ENCODE measurements around the gene TMEM72. TPM values are rescaled to one million over a fixed set of nuclear protein-coding genes. Genes with fewer than 3 reads are reported as not detected.
A peak's percentile ranks its signal among the peaks of the same experiment; 100 is the strongest.

The TMEM72 gene
- total RNA-seq, 1 experiment from 2014 or later: not detected

- TF ChIP-seq EZH2 (IDR thresholded peaks at IDR 0.05) (no peak), ZFX (IDR thresholded peaks at IDR 0.05) (no peak), ZNF274 (IDR thresholded peaks at IDR 0.05; ENCODE audit: low read depth, low read length) (no peak), ATF3 (IDR thresholded peaks at IDR 0.05) (no peak), MAX (IDR thresholded peaks at IDR 0.05) (no peak), TCF7L2 (IDR thresholded peaks at IDR 0.05; ENCODE audit: borderline replicate concordance, extremely low read depth, insufficient read depth, insufficient read length) (no peak), ZBTB33 (IDR thresholded peaks at IDR 0.05; ENCODE audit: extremely low read depth, insufficient replicate concordance, low read length) (no peak), CEBPB (IDR thresholded peaks at IDR 0.05; ENCODE audit: low read depth) (no peak)
These were observed 62.4 kb downstream of the TMEM72 start (continued) for GRCh38 chr10:44973323-44974081.

- POLR2A ChIA-PET: no interaction called here
- intact Hi-C loops (cut with micrococcal nuclease): no loop called here
- BruUV-seq (replicated peaks): no TSS peak
These were observed 63.0 kb downstream of the TMEM72 start for GRCh38 chr10:44974082-44974627.

More at GRCh38 chr10:44974082-44974627, 63.0 kb downstream of the TMEM72 start:
- H3K27ac ChIP-seq (ENCODE audit: low read depth, low read length): peak overlapping the region; percentile 54; the same call in 1 of the 2 replicates
- peak overlapping the region; percentile 80 for H3K4me2 ChIP-seq (ENCODE audit: low read length)
- H3K9ac ChIP-seq (ENCODE audit: low read length): peak overlapping the region; percentile 53
- H3K4me3 ChIP-seq (replicated peaks in 1 of 2; ENCODE audit: low read depth in 1 of 2, low read length in 2 of 2): peak overlapping the region; percentile 35 to 54; a peak in 3 of 4 replicates
- peaks cover 27 to 39% of the 10 kb centered on the region in 2 experiments for H3K4me1 ChIP-seq (ENCODE audit: control insufficient read depth in 1 of 2, insufficient read depth in 2 of 2, low read length in 2 of 2)
- ATAC-seq (no peak), DNase-seq (ENCODE audit: low read depth, low spot score) (no peak)
- H3K79me2 ChIP-seq (ENCODE audit: insufficient read depth, low read length): no peaks in the 10 kb centered on the region
- H3K36me3 ChIP-seq (ENCODE audit: control insufficient read depth in 1 of 2, insufficient read depth in 2 of 2, low read length in 2 of 2): no peaks in the 10 kb centered on the region
- peak overlapping the region; percentile 37 for H2AFZ ChIP-seq (ENCODE audit: low read depth, low read length, poor library complexity, severe bottlenecking)
- CTCF ChIA-PET: interaction anchor here (1.0 kb wide), 1 partner anchor 41 kb away, joined by 3 read pairs; no protein-coding TSS in a partner anchor
- TF ChIP-seq ATF3 (IDR thresholded peaks at IDR 0.05) (no peak), ZFX (IDR thresholded peaks at IDR 0.05) (no peak), TCF7L2 (IDR thresholded peaks at IDR 0.05; ENCODE audit: borderline replicate concordance, extremely low read depth, insufficient read depth, insufficient read length) (no peak), RAD21 (IDR thresholded peaks at IDR 0.05; ENCODE audit: low read depth) (no peak), SRF (IDR thresholded peaks at IDR 0.05; ENCODE audit: low read depth) (no peak), SIN3A (IDR thresholded peaks at IDR 0.05; ENCODE audit: low read depth) (no peak), EGR1 (IDR thresholded peaks at IDR 0.05; ENCODE audit: low read depth) (no peak)
- no peaks in the 10 kb centered on the region for H3K9me3 ChIP-seq (ENCODE audit: control insufficient read depth in 1 of 2, insufficient read depth in 1 of 2, low read depth in 1 of 2, low read length in 2 of 2)
- no peaks in the 10 kb centered on the region for H3K9me2 ChIP-seq (ENCODE audit: insufficient read depth)
- no peaks in the 10 kb centered on the region for H4K20me1 ChIP-seq (ENCODE audit: insufficient read depth)
- no peaks in the 10 kb centered on the region for H3K27me3 ChIP-seq (ENCODE audit: insufficient read depth, low read length)
- RAD21 ChIA-PET (ENCODE audit: low non-redundant PET in 1 of 2, low total read pairs in 2 of 2, uncharacterized antibody in 2 of 2, unreplicated experiment in 2 of 2): no interaction called here

All from HCT116 (cell line).